ENCODE results near the gene KCNH8. TPM values are rescaled to one million over a fixed set of nuclear protein-coding genes. Genes with fewer than 3 reads are reported as not detected.

Gene KCNH8
- total RNA-seq, 2 donors from 2014 or later, result not detected

DNA sequence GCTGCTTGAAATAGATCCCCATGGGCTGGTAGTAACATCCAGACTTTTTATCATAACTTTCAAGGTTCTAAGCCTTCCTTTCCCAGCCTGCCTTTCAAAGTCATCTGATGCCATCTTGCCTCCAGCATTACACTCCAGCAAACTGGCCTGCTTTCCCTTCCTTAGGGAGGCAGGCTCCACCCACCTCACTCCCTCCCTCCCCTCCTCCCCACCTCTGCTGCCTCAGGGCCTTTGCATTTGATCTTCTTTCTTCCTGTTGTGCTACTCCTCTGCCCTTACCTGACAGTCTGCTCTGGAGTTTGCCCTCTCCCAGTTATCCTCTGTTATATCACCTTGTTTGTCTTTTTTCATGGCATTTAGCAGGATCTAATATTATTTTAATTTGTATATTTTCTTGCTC lies 319.5 kb downstream of the KCNH8 start:
- peaks cover 0 to 4% of the 10 kb centered on the region in 2 donors for H3K9me3 Mint-ChIP-seq
- H3K27ac Mint-ChIP-seq, result no peak overlapping the region
- ATAC-seq (no peak), DNase-seq (ENCODE audit: low spot score in 2 of 2) (no peak)
- H3K36me3 Mint-ChIP-seq, result no peaks in the 10 kb centered on the region

DNA sequence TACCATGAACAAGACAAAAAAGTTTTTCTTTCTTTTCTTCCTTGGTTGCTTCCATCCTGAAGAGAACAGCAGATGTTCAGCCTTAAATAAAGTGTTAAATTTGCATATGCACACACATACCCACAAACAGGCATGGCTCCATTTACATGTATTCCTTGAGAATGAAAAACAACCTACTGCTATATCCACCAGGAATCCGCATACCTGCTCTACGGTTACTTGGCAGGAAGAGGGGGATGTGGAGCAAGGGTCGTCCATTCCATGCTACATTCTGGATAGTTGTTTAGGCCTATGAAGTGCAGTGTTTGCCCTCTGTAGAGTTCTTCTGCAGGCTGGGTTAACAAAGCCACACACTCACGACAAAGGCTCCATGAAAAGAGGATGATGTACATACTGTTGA lies 322.8 kb downstream of the KCNH8 start:
- DNase-seq (ENCODE audit: low spot score in 2 of 2) (no peak), ATAC-seq (no peak)
- H3K9me3 Mint-ChIP-seq, result no peaks in the 10 kb centered on the region
- no peaks in the 10 kb centered on the region for H3K36me3 Mint-ChIP-seq
- no peak overlapping the region for H3K27ac Mint-ChIP-seq

DNA sequence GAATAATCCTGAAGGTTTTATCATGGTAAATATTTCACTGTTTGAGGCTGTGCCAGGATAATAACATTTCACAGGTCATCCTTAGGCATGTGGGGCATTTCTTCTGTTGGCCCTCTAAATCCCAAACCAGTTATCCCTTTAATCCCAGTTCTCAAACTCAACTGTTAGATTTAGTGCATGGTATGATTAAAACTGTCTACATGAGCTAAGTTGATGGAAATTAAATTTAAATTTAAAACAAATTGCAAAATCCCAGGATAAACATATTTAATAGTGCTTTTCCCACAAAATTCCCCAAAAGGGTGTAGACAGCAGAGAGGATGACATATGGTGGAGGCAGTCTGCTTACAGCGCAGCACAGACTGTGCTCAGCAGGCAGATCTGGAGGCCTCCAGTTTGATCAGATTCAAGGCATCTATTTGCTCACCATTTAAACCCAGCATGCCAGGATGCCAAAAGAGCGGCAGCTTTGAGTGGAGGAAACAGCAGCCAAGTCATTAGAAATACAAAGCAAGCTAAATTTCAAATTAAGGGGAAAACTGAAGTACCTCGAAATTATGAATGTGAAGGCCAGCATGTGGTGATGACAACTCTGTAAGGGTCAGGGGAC lies 325.8 kb downstream of the KCNH8 start:
- no peak for DNase-seq (ENCODE audit: low spot score in 2 of 2)
- Mint-ChIP-seq H3K36me3 (no peaks in the 10 kb centered on the region), H3K27ac (no peak overlapping the region), H3K9me3 (no peaks in the 10 kb centered on the region)
- ATAC-seq, result no peak

DNA sequence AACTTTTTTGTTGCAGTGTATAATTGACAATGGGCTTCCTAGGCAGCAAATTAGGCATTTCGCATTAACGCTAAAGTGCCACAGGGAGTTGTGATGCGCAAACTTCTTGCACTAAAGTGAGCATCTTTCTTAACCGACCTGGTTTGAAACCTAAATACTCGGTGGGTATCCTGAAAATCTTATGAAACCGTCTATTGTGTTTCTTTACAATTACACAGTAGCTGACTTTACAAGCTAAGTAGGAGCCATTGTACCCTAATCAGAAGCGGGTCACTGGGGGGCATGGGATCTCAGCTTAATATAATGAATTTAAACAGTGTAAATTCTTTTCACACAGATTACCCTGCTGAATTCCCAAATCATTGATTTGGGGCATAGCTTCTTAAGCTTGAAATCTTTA lies 328.0 kb downstream of the KCNH8 start:
- DNase-seq (ENCODE audit: low spot score in 2 of 2) (no peak), ATAC-seq (no peak)
- Mint-ChIP-seq H3K9me3 (no peaks in the 10 kb centered on the region), H3K27ac (no peak overlapping the region), H3K36me3 (no peaks in the 10 kb centered on the region)

DNA sequence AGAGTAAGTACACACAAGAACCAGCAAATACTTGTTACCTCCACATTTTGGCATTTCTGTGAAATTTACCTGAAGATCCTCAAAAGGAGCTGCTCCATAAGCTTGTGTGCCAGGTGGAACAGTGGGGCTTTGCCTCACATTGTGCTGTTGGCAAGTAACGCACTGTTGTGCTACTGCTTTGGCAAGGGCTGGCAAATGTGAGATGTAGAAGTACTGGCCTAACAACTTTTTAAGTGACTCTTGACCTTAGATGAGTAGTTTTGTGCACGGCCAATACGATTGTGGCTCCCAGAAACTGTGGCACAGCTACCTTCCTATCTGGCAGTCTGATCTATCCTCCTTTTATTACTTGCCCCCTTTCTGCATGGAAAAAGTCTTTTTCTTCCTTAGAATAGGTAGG lies 337.0 kb downstream of the KCNH8 start:
- Mint-ChIP-seq H3K36me3 (no peaks in the 10 kb centered on the region), H3K27ac (no peak overlapping the region), H3K9me3 (no peaks in the 10 kb centered on the region)
- no peak for DNase-seq (ENCODE audit: low spot score in 2 of 2)
- no peak for ATAC-seq

DNA sequence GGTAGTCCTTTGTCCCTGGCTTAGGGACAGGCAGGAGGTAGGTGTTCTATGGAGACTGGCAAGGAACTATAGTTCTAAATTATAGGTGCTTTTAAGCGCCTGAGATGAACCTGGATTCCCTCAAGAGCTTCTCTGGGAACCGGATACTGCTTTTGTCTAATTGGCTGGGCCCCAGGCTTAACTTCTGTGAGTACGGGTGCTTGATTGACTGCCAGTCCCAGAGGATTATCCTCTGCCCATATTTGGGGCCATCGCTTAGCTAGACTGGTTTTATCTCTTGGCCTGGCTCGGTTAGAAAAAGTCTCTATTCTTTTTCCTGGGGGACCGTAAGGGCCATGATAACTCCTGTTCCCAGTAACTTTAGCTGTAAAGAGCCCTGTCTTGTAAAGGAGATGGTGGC lies 339.1 kb downstream of the KCNH8 start:
- H3K36me3 Mint-ChIP-seq, result no peaks in the 10 kb centered on the region
- H3K27ac Mint-ChIP-seq, result no peak overlapping the region
- no peaks in the 10 kb centered on the region for H3K9me3 Mint-ChIP-seq
- no peak for DNase-seq (ENCODE audit: low spot score in 2 of 2)
- ATAC-seq, result no peak

DNA sequence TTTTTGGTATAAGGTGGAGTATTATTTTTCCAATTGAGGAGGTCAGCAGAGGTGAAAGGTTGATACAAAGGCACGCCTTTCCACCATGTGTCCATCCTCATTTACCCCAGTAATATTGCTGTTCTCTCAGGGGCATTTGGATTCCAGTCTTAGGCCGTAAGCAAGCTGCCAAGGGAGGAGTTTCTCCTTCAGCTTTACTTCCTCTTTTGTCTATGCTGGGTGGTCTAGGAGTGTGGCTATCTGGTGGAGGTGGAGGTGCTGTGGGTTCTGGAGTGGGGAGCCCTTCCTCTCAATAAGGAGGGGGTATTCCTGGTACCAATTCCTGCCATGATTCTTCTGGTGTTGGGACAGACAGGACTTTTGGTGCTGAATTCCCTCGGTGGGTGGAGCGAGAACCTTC lies 340.6 kb downstream of the KCNH8 start:
- ATAC-seq, result no peak
- Mint-ChIP-seq H3K36me3 (no peaks in the 10 kb centered on the region), H3K27ac (no peak overlapping the region), H3K9me3 (no peaks in the 10 kb centered on the region)
- no peak for DNase-seq (ENCODE audit: low spot score in 2 of 2)

DNA sequence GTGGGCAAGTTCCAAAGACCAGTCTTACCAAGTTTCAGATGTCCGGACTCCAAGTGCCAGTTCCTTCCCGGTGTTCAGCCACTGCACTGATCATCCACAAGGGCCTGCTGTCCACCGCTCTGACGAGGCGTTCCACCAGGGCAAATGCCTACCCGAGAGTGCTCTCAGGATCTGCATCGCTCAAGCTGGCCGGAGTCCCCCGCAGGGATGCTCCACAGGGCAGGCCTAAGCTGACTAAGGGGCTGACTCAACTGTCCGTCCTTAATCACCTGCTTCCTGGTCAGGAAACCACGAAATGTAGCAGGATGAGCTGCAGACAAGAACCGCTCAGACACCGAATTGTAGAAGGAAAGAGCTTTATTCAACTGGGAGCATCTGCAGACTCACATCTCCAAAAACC lies 341.6 kb downstream of the KCNH8 start:
- H3K9me3 Mint-ChIP-seq, result no peaks in the 10 kb centered on the region
- DNase-seq (ENCODE audit: low spot score in 2 of 2) (no peak), ATAC-seq (no peak)
- peak overlapping the region in 1 of 2 donors; percentile 86 for H3K27ac Mint-ChIP-seq
- no peaks in the 10 kb centered on the region for H3K36me3 Mint-ChIP-seq

DNA sequence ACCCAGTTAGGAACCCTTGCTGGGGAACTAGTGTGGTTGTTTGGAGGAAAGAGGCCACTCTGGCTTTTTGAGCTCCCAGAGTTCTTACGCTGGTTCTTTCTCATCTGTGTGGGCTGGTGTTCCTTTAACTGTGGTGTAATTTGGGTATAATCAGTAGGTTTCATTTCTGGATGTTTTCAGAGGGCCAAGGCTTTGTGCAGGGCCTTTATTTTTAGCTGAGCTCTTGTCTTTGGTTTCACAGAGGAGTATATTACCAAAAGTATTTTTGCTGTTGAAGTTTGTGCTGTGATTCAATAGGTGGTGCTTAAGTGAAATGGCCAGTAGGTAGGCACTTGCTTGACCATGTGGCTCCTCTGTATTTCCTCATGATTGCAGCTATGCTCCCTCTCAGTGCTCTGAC lies 357.9 kb downstream of the KCNH8 start:
- Mint-ChIP-seq H3K27ac (no peak overlapping the region), H3K9me3 (no peaks in the 10 kb centered on the region), H3K36me3 (no peaks in the 10 kb centered on the region)
- ATAC-seq (no peak), DNase-seq (ENCODE audit: low spot score in 2 of 2) (no peak)

DNA sequence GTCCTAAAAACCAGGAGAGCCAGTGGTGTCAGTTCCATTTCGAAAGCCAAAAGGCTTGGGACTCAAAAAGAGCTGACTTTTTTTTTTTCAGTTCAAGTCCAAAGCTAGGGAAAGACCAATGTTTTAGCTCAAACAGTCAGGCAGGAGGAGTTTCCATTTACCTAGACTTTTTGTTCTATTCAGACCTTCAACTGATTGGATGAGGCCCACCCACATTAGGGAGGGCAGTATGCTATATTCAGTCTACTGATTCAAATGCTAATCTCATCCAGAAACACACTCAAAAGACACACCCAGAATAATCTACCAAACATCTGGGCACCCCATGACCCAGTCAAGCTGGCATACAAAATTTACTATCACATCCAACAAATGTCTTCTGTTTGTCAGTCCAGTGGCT lies 374.0 kb downstream of the KCNH8 start:
- no peaks in the 10 kb centered on the region for H3K36me3 Mint-ChIP-seq
- H3K27ac Mint-ChIP-seq, result no peak overlapping the region
- ATAC-seq, result no peak
- peaks cover 0 to 5% of the 10 kb centered on the region in 2 donors for H3K9me3 Mint-ChIP-seq
- DNase-seq (ENCODE audit: low spot score in 2 of 2), result no peak

DNA sequence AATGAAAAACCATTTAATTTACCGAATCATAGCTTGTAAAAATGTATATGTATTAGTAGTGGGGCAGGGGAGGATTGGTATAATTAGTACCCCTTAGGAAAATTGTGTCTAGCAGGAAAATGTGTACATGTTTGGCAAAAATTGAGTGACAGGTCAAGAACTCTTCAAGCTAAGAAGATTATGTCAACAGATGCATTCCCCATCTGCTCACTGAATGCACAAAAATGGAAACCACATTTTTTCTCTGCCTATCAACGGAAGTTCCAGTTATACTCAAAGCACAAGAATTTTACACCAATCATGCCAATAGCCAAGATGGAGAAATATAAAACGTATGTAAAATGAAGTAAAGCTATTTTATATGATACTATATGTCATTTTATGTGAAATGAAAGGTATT lies 377.8 kb downstream of the KCNH8 start:
- Mint-ChIP-seq H3K36me3 (no peaks in the 10 kb centered on the region), H3K27ac (no peak overlapping the region), H3K9me3 (peaks cover 0 to 5% of the 10 kb centered on the region in 2 donors)
- no peak for DNase-seq (ENCODE audit: low spot score in 2 of 2)
- no peak for ATAC-seq

DNA sequence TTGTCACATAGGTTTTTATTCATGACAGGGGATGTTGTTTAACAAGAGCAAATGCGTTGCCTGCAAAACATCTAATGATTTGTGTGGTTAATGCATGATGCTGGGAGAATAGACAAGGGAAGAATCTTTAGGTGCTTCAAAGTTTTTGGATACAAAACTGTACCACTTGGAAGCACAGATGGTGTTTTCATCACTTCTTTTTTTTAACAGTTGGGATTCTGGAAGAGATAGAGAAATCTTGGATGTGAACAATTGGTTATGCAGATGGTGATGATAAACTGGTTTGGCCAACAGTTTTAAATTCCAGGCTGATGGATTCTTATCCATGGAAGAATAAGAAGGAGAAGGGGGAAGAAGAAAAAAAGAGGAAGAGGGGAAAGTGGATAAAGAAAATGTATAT lies 379.4 kb downstream of the KCNH8 start:
- no peaks in the 10 kb centered on the region for H3K9me3 Mint-ChIP-seq
- ATAC-seq, result no peak

DNA sequence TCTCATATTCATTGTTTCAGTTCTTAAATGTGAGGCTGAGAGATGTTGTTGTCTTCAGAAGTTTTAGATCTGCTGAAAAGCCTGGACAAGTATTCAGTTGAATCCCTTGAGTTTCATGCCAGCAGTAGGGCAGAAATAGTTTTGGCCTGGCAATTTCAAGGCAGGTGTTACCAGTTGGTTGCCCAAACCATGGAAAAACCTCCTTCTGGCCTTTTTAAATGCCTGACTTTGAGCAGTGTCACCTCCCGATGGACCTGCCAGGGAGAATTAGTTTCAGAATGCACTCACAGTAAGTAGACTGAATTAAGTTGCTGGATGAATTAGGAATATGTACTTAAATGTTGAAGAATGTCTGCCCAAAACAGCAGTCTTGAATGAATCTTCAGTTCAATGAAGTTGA lies 383.1 kb downstream of the KCNH8 start:
- DNase-seq (ENCODE audit: low spot score in 2 of 2) (no peak), ATAC-seq (no peak)
- Mint-ChIP-seq H3K9me3 (peaks cover 0 to 3% of the 10 kb centered on the region in 2 donors), H3K27ac (no peak overlapping the region), H3K36me3 (no peaks in the 10 kb centered on the region)

More for the DNA sequence above, 379.4 kb downstream of the KCNH8 start:
- DNase-seq (ENCODE audit: low spot score in 2 of 2), result no peak
- H3K27ac Mint-ChIP-seq, result no peak overlapping the region
- H3K36me3 Mint-ChIP-seq, result no peaks in the 10 kb centered on the region

DNA sequence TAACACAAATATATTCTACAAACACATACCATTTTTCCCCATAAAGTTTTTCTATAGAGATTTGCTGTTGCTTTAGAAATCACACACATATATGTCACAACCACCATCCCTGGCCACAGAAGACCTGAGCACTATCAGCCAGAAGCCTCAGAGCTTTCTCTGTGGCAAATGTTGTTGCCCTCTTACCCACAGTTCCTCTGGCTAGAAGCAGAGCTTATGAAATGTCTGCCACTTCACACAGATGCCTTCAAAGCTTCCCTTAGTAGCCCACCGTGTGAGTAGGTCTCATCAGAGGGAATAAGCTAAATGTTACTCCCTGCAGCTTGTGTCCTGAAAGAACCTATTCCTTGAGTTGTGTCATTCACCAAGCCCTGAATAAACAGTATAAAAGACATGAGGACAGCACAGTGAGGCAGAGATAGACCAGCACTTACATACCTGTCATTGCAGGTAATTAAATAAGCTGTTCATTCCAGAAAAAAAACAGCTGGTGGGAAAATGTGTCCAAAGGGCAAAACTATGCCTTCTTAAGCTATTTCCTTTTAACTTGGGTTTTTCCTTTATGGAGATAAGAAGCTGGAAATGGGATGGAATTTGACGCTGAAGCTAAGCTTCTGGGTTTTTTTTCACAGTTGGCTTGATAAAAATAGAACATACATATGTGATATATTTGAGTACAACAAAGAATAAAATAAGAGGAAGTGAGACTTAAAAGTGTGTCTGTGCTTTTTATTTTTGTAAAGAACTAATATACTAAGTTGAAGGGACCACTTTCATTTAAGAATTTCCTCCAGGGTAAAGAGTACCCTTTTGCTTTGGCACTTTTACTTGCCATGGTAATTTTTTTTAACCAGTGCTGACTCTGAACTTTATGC lies 391.4 kb downstream of the KCNH8 start:
- no peak overlapping the region for H3K27ac Mint-ChIP-seq
- H3K36me3 Mint-ChIP-seq, result no peaks in the 10 kb centered on the region
- DNase-seq (ENCODE audit: low spot score in 2 of 2), result no peak
- ATAC-seq, result no peak
- no peaks in the 10 kb centered on the region for H3K9me3 Mint-ChIP-seq

DNA sequence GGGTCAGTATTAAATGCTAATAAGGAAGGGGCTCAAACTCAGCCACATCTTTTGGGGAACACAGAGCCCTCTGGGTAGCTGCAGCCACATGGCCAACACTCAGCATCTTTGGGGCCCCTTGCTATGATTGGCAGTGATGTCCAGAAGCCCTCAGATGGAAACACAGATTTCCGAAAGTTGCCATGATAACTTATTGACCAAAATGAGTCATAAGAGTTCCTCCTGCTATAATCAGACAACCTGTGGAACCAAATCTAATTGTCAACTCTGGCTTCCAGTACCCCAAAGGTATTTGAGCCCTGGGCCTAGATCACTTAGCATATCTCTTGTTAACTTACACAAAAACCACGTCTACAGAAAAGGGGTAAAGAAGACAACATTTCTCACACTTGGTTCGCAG lies 392.2 kb downstream of the KCNH8 start:
- no peak for ATAC-seq
- H3K36me3 Mint-ChIP-seq, result no peaks in the 10 kb centered on the region
- H3K27ac Mint-ChIP-seq, result no peak overlapping the region
- no peaks in the 10 kb centered on the region for H3K9me3 Mint-ChIP-seq
- DNase-seq (ENCODE audit: low spot score in 2 of 2), result no peak

DNA sequence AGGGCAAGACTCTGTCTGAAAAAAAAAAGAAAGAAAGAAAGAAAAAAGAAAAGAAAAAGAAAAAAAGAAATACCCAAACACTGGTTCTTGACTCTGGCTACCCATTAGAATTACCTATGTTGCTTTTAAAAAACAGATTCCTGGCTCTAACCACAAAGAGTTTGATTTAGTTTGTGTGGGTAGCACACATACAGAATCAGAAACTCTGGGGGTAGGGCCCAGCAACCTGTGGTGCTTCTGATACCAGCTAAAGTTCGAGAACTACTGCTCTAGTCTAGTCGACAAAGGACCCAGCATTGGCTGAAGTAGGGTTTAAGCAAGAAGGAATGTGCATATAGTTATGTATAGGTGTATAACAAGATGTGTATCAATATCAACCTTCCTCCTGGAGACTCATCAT lies 393.0 kb downstream of the KCNH8 start:
- DNase-seq (ENCODE audit: low spot score in 2 of 2) (no peak), ATAC-seq (no peak)
- no peak overlapping the region for H3K27ac Mint-ChIP-seq
- H3K36me3 Mint-ChIP-seq, result no peaks in the 10 kb centered on the region
- no peaks in the 10 kb centered on the region for H3K9me3 Mint-ChIP-seq

DNA sequence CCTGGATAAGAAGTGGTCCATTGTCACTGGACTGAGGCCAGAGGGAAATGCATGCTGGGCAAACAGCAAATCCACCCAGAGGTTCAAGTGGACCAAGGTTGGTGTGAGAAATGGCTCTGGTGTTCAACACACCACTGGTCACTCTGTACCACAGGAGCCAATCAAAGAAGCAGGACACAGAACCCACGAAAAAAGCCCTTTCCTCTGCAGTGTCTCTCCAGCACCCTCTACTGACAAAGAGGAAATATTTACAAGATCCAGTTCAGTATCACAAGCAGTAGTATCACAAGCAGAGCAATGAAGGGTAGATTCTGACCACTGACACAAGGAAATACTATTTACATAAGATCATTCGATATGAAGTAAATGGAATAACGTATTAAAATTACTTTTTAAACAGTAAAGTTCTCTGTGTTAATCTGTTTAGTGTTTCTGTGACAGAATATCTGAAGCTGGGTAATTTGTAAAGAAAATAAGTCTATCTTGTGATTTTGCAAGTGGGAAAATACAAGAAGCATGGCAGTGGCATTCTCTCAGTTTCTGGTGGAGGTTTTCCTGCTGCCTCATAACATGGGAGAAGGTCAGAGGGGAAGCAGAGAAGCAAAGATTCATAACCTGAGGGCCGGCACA lies 395.0 kb downstream of the KCNH8 start:
- DNase-seq (ENCODE audit: low spot score in 2 of 2) (no peak), ATAC-seq (no peak)
- no peaks in the 10 kb centered on the region for H3K9me3 Mint-ChIP-seq
- H3K27ac Mint-ChIP-seq, result no peak overlapping the region
- H3K36me3 Mint-ChIP-seq, result no peaks in the 10 kb centered on the region

Measured in activated naive CD4-positive, alpha-beta T cell treated with anti-CD3 and anti-CD28 coated beads, Interleukin-2, amount 50 U/mL, for 72 hours (primary cell).